Karpas-422 (cell line): ENCODE measurements around the gene SLC35E1. TPM values are rescaled to one million over a fixed set of nuclear protein-coding genes. Genes with fewer than 3 reads are reported as not detected.

Source experiments
- DNase-seq: peaks from one replicate; pipeline ENCODE4 v3.0.0-alpha.2; 2015
- H2AFZ ChIP-seq: fragments of 200-600 bp; sonication (generic); 2 replicates; pipeline ENCODE4 v1.6.1; 2014; ENCODE audit warnings: antibody characterized with exemption, low read length, mixed read lengths
- H3K27ac ChIP-seq: fragments of 200-600 bp; sonication (generic); 2 replicates; pipeline ENCODE4 v1.5.1; 2014; ENCODE audit warnings: mild to moderate bottlenecking, low read length, moderate library complexity
- H3K27me3 ChIP-seq: fragments of 200-600 bp; sonication (generic); 2 replicates; pipeline ENCODE4 v1.6.1; 2014; ENCODE audit warnings: low read length, mixed read lengths
- H3K36me3 ChIP-seq: fragments of 200-600 bp; sonication (generic); 2 replicates; pipeline ENCODE4 v1.6.1; 2014; ENCODE audit warnings: low read length, mixed read lengths; ENCODE audit not compliant: insufficient read depth
- H3K4me1 ChIP-seq: fragments of 200-600 bp; sonication (generic); 2 replicates; pipeline ENCODE4 v1.6.1; 2014; ENCODE audit warnings: mild to moderate bottlenecking, low read length, mixed read lengths
- H3K4me2 ChIP-seq: fragments of 200-600 bp; sonication (generic); 2 replicates; pipeline ENCODE4 v1.6.1; 2014; ENCODE audit warnings: low read length, low read depth, mild to moderate bottlenecking; ENCODE audit not compliant: poor library complexity, severe bottlenecking
- H3K4me3 ChIP-seq: fragments of 200-600 bp; sonication (generic); 2 replicates; pipeline ENCODE4 v1.5.1; 2014; ENCODE audit warnings: mild to moderate bottlenecking, antibody characterized with exemption, low read length, mixed read lengths
- H3K79me2 ChIP-seq: fragments of 200-600 bp; sonication (generic); 2 replicates; pipeline ENCODE4 v1.6.1; 2014; ENCODE audit warnings: mild to moderate bottlenecking, low read length, mixed read lengths
- H3K9ac ChIP-seq: fragments of 200-600 bp; sonication (generic); 2 replicates; pipeline ENCODE4 v1.6.0; 2014; ENCODE audit warnings: low read length
- H3K9me2 ChIP-seq: fragments of 200-600 bp; sonication (generic), shearing (Covaris generic); replicated peaks from 2 replicates; pipeline ENCODE4 v1.6.0; 2014; ENCODE audit warnings: mild to moderate bottlenecking, low read length, moderate library complexity; ENCODE audit not compliant: insufficient read depth
- H3K9me3 ChIP-seq: fragments of 300-700, 200-600 bp; sonication (generic); 2 replicates; pipeline ENCODE4 v1.6.1; 2014; ENCODE audit warnings: low read length, mixed read lengths
- H4K20me1 ChIP-seq: fragments of 200-600 bp; sonication (generic); 2 replicates; pipeline ENCODE4 v1.6.1; 2014; ENCODE audit warnings: mild to moderate bottlenecking, antibody characterized with exemption, low read length, low read depth; ENCODE audit not compliant: insufficient read depth
- total RNA-seq: library from RNA; depleted of rRNA; stranded (reverse); fragments of >200 nt; shearing (Covaris generic); gene quantifications from 2 replicates; pipeline ENCODE4 v1.2.3, GENCODE V29; 2014; ENCODE audit warnings: low replicate concordance; rRNA removed

The SLC35E1 gene
- 33.5 and 39.4 TPM in 2 replicates for total RNA-seq

GRCh38 chr19:16572332-16573211 is at the start of gene SLC35E1:
TSS of gene SLC35E1 (minus strand) at chr19:16572415. CDS start at chr19:16572364, 51 bp downstream.
- Histone ChIP-seq H3K4me1 (peaks cover 36% of the 10 kb centered on the region), H2AFZ (no peak within 1 kb of the TSS), H3K27ac (peak within 1 kb of the TSS; percentile 67), H3K27me3 (no peaks in the 10 kb centered on the region), H3K4me3 (peak within 1 kb of the TSS; percentile 82), H3K9ac (peak within 1 kb of the TSS; percentile 96), H3K36me3 (peaks cover 20% of the 10 kb centered on the region), H3K9me3 (no peaks in the 10 kb centered on the region), H3K9me2 (no peaks in the 10 kb centered on the region), H4K20me1 (peaks cover 24% of the 10 kb centered on the region; the same call in 1 of the 2 replicates), H3K79me2 (peaks cover 76% of the 10 kb centered on the region), H3K4me2 (peak within 1 kb of the TSS; percentile 96)
- DNase-seq = peak; percentile 99

GRCh38 chr19:16621165-16621800 is 49.1 kb upstream of the SLC35E1 start:
- Histone ChIP-seq H2AFZ (no peak overlapping the region), H3K36me3 (peaks cover 20% of the 10 kb centered on the region), H3K79me2 (peaks cover 100% of the 10 kb centered on the region), H3K4me3 (no peak overlapping the region), H3K9ac (peak overlapping the region; percentile 73), H3K27me3 (no peaks in the 10 kb centered on the region), H3K27ac (peak overlapping the region; percentile 97), H3K9me2 (no peaks in the 10 kb centered on the region), H4K20me1 (peaks cover 56% of the 10 kb centered on the region), H3K9me3 (no peaks in the 10 kb centered on the region), H3K4me2 (peak overlapping the region; percentile 68), H3K4me1 (peaks cover 100% of the 10 kb centered on the region)
- DNase-seq = no peak

GRCh38 chr19:16620584-16620983 is 48.4 kb upstream of the SLC35E1 start:
- Histone ChIP-seq H3K4me1 (peaks cover 100% of the 10 kb centered on the region), H3K9me2 (no peaks in the 10 kb centered on the region), H3K36me3 (peaks cover 14% of the 10 kb centered on the region), H4K20me1 (peaks cover 49% of the 10 kb centered on the region), H3K27ac (peak overlapping the region; percentile 97), H3K9me3 (no peaks in the 10 kb centered on the region), H3K27me3 (no peaks in the 10 kb centered on the region), H3K9ac (peak overlapping the region; percentile 73), H3K79me2 (peaks cover 100% of the 10 kb centered on the region), H2AFZ (no peak overlapping the region), H3K4me3 (peak overlapping the region; percentile 58; the same call in 1 of the 2 replicates), H3K4me2 (peak overlapping the region; percentile 68)
- DNase-seq = no peak

- Histone ChIP-seq H3K4me1 (peaks cover 100% of the 10 kb centered on the region), H3K9me3 (no peaks in the 10 kb centered on the region), H3K4me3 (peak overlapping the region; percentile 58; the same call in 1 of the 2 replicates), H3K4me2 (peak overlapping the region; percentile 68), H3K36me3 (peaks cover 9% of the 10 kb centered on the region), H3K27me3 (no peaks in the 10 kb centered on the region), H4K20me1 (peaks cover 44% of the 10 kb centered on the region), H3K27ac (peak overlapping the region; percentile 97), H3K9ac (peak overlapping the region; percentile 73), H3K9me2 (no peaks in the 10 kb centered on the region), H2AFZ (no peak overlapping the region), H3K79me2 (peaks cover 100% of the 10 kb centered on the region)
- DNase-seq = no peak
These were observed 47.8 kb upstream of the SLC35E1 start for GRCh38 chr19:16620018-16620417.

- peak overlapping the region; percentile 73 for H3K9ac ChIP-seq
- DNase-seq = no peak
- peak overlapping the region; percentile 58; the same call in 1 of the 2 replicates for H3K4me3 ChIP-seq
- peak overlapping the region; percentile 68 for H3K4me2 ChIP-seq
- no peaks in the 10 kb centered on the region for H3K9me3 ChIP-seq
- no peaks in the 10 kb centered on the region for H3K9me2 ChIP-seq
- H3K4me1 ChIP-seq = peaks cover 100% of the 10 kb centered on the region
- peaks cover 6% of the 10 kb centered on the region for H3K36me3 ChIP-seq
- H3K27me3 ChIP-seq = no peaks in the 10 kb centered on the region
- H3K27ac ChIP-seq = peak overlapping the region; percentile 97
- peaks cover 43% of the 10 kb centered on the region for H4K20me1 ChIP-seq
- peaks cover 100% of the 10 kb centered on the region for H3K79me2 ChIP-seq
- H2AFZ ChIP-seq = no peak overlapping the region
These were observed 47.2 kb upstream of the SLC35E1 start for GRCh38 chr19:16619457-16619856.

GRCh38 chr19:16618248-16618647 is 46.0 kb upstream of the SLC35E1 start:
- Histone ChIP-seq H3K4me2 (peak overlapping the region; percentile 68), H2AFZ (no peak overlapping the region), H3K79me2 (peaks cover 100% of the 10 kb centered on the region), H4K20me1 (peaks cover 37% of the 10 kb centered on the region), H3K9ac (peak overlapping the region; percentile 73), H3K4me3 (peak overlapping the region; percentile 58), H3K9me2 (no peaks in the 10 kb centered on the region), H3K9me3 (no peaks in the 10 kb centered on the region), H3K27me3 (no peaks in the 10 kb centered on the region), H3K4me1 (peaks cover 99% of the 10 kb centered on the region), H3K27ac (peak overlapping the region; percentile 97), H3K36me3 (peaks cover 3% of the 10 kb centered on the region)
- peak; percentile 82 for DNase-seq

- H4K20me1 ChIP-seq = peaks cover 37% of the 10 kb centered on the region
- H3K4me1 ChIP-seq = peaks cover 99% of the 10 kb centered on the region
These were observed 43.6 kb upstream of the SLC35E1 start for GRCh38 chr19:16615808-16616207.

GRCh38 chr19:16614941-16615340 is 42.7 kb upstream of the SLC35E1 start:
- peak overlapping the region; percentile 0; the same call in 1 of the 2 replicates for H3K9ac ChIP-seq
- peak overlapping the region; percentile 97 for H3K27ac ChIP-seq
- no peak for DNase-seq
- peaks cover 100% of the 10 kb centered on the region for H3K79me2 ChIP-seq
- H3K36me3 ChIP-seq = no peaks in the 10 kb centered on the region
- no peaks in the 10 kb centered on the region for H3K9me3 ChIP-seq
- peaks cover 99% of the 10 kb centered on the region for H3K4me1 ChIP-seq
- H3K4me3 ChIP-seq = no peak overlapping the region
- peaks cover 36% of the 10 kb centered on the region; the same call in 1 of the 2 replicates for H4K20me1 ChIP-seq
- H3K4me2 ChIP-seq = no peak overlapping the region
- H3K9me2 ChIP-seq = no peaks in the 10 kb centered on the region
- H3K27me3 ChIP-seq = no peaks in the 10 kb centered on the region
- no peak overlapping the region for H2AFZ ChIP-seq

More at GRCh38 chr19:16615808-16616207, 43.6 kb upstream of the SLC35E1 start:
- H3K9ac ChIP-seq = peak overlapping the region; percentile 73; the same call in 1 of the 2 replicates
- H3K36me3 ChIP-seq = no peaks in the 10 kb centered on the region
- peak overlapping the region; percentile 68 for H3K4me2 ChIP-seq
- H2AFZ ChIP-seq = no peak overlapping the region
- peaks cover 100% of the 10 kb centered on the region for H3K79me2 ChIP-seq
- H3K4me3 ChIP-seq = no peak overlapping the region
- no peaks in the 10 kb centered on the region for H3K9me3 ChIP-seq
- H3K9me2 ChIP-seq = no peaks in the 10 kb centered on the region
- H3K27me3 ChIP-seq = no peaks in the 10 kb centered on the region
- DNase-seq = peak; percentile 69
- peak overlapping the region; percentile 97 for H3K27ac ChIP-seq
